MM.1S (cell line): ENCODE data around the gene BAZ1B.

ENCODE experiments used
- DNase-seq: peaks from one replicate; pipeline ENCODE4 v3.0.0-alpha.2; 2015
- H2AFZ ChIP-seq: fragments of 300-600 bp; sonication (generic); 2 replicates; pipeline ENCODE4 v1.6.0; 2016; ENCODE audit warnings: antibody characterized with exemption, low read length
- H3F3A ChIP-seq: fragments of 300-600 bp; sonication (generic); 2 replicates; pipeline ENCODE4 v1.6.1; 2016; ENCODE audit warnings: mild to moderate bottlenecking, antibody characterized with exemption, low read length, moderate library complexity, mixed read lengths; ENCODE audit not compliant: insufficient read depth
- H3K27ac ChIP-seq: fragments of 300-600 bp; sonication (generic); 2 replicates; pipeline ENCODE4 v1.5.1; 2016; ENCODE audit warnings: mild to moderate bottlenecking, low read length
- H3K27me3 ChIP-seq: fragments of 300-600 bp; sonication (generic); replicated peaks from 2 replicates; pipeline ENCODE4 v1.6.0; 2016; ENCODE audit warnings: low read length; ENCODE audit not compliant: insufficient read depth
- H3K36me3 ChIP-seq: fragments of 300-600 bp; sonication (generic); replicated peaks from 2 replicates; pipeline ENCODE4 v1.6.1; 2016; ENCODE audit warnings: mild to moderate bottlenecking, low read length, mixed read lengths; ENCODE audit not compliant: insufficient read depth
- H3K4me1 ChIP-seq: fragments of 300-600 bp; sonication (generic); 2 replicates; pipeline ENCODE4 v1.6.1; 2016; ENCODE audit warnings: low read length, mixed read lengths
- H3K4me2 ChIP-seq: fragments of 300-600 bp; sonication (generic); 2 replicates; pipeline ENCODE4 v1.6.0; 2016; ENCODE audit warnings: low read depth, low read length
- H3K4me3 ChIP-seq: fragments of 300-600 bp; sonication (generic); 2 replicates; pipeline ENCODE4 v1.5.1; 2016; ENCODE audit warnings: low read length, mixed read lengths
- H3K79me2 ChIP-seq: fragments of 300-600 bp; sonication (generic); 2 replicates; pipeline ENCODE4 v1.6.1; 2016; ENCODE audit warnings: mixed run types, low read length, mixed read lengths
- H3K9ac ChIP-seq: fragments of 300-600 bp; sonication (generic); 2 replicates; pipeline ENCODE4 v1.6.1; 2016; ENCODE audit warnings: low read length, mixed read lengths
- H3K9me2 ChIP-seq: fragments of 300-600 bp; sonication (generic); replicated peaks from 2 replicates; pipeline ENCODE4 v1.6.1; 2016; ENCODE audit warnings: mild to moderate bottlenecking, low read length, mixed read lengths; ENCODE audit not compliant: insufficient read depth
- H3K9me3 ChIP-seq: fragments of 300-600 bp; sonication (generic); replicated peaks from 2 replicates; pipeline ENCODE4 v1.6.1; 2016; ENCODE audit warnings: mild to moderate bottlenecking, low read length, mixed read lengths; ENCODE audit not compliant: insufficient read depth
- H4K20me1 ChIP-seq: fragments of 300-600 bp; sonication (generic); 2 replicates; pipeline ENCODE4 v1.6.1; 2016; ENCODE audit warnings: mild to moderate bottlenecking, low read length, moderate library complexity, mixed read lengths; ENCODE audit not compliant: insufficient read depth
- CTCF ChIP-seq: fragments of 300-600 bp; sonication (generic); IDR thresholded peaks from 2 replicates; pipeline ENCODE4 v1.5.1; 2016; ENCODE audit warnings: antibody characterized with exemption, low read length, mixed read lengths
- EZH2 ChIP-seq: fragments of 300-600 bp; sonication (generic); optimal IDR thresholded peaks from 2 replicates; pipeline ENCODE3; 2017; ENCODE audit warnings: low read depth, mild to moderate bottlenecking, antibody characterized with exemption, low read length, mixed read lengths
- EZH2phosphoT487 ChIP-seq: fragments of 300-600 bp; sonication (generic); IDR thresholded peaks from 2 replicates; pipeline ENCODE4 v1.6.1; 2018; ENCODE audit warnings: antibody characterized with exemption, low read length

Gene BAZ1B

GRCh38 chr7:73489976-73490375, 32.1 kb downstream of the BAZ1B start:
- H3K79me2 ChIP-seq = peaks cover 88% of the 10 kb centered on the region
- peaks cover 5% of the 10 kb centered on the region; the same call in 1 of the 2 replicates for H4K20me1 ChIP-seq
- H3K4me2 ChIP-seq = no peak overlapping the region
- no peaks in the 10 kb centered on the region for H3K9me2 ChIP-seq
- TF ChIP-seq EZH2 = no peak
- no peak for TF ChIP-seq CTCF
- TF ChIP-seq EZH2phosphoT487 = no peak
- H3K27me3 ChIP-seq = no peaks in the 10 kb centered on the region
- H2AFZ ChIP-seq = no peak overlapping the region
- H3K4me1 ChIP-seq = no peaks in the 10 kb centered on the region
- DNase-seq = no peak
- H3K36me3 ChIP-seq = peaks cover 15% of the 10 kb centered on the region
- no peak overlapping the region for H3K4me3 ChIP-seq
- H3K27ac ChIP-seq = no peak overlapping the region
- no peaks in the 10 kb centered on the region for H3K9me3 ChIP-seq
- no peaks in the 10 kb centered on the region; the same call in 1 of the 2 replicates for H3F3A ChIP-seq
- no peak overlapping the region for H3K9ac ChIP-seq

- no peak for DNase-seq
- H3K27ac ChIP-seq = no peak overlapping the region
These were observed 34.6 kb downstream of the BAZ1B start for GRCh38 chr7:73487486-73487885.

GRCh38 chr7:73483171-73483570, 38.9 kb downstream of the BAZ1B start:
- Histone ChIP-seq H3K9ac (no peak overlapping the region), H3K9me2 (no peaks in the 10 kb centered on the region), H3K4me3 (no peak overlapping the region), H3K4me2 (no peak overlapping the region), H3K27me3 (no peaks in the 10 kb centered on the region), H3F3A (no peaks in the 10 kb centered on the region), H3K79me2 (peaks cover 93% of the 10 kb centered on the region), H3K36me3 (peaks cover 6% of the 10 kb centered on the region), H4K20me1 (peaks cover 6% of the 10 kb centered on the region; the same call in 1 of the 2 replicates), H3K27ac (no peak overlapping the region), H2AFZ (no peak overlapping the region), H3K4me1 (no peaks in the 10 kb centered on the region), H3K9me3 (no peaks in the 10 kb centered on the region)
- TF ChIP-seq EZH2phosphoT487 = no peak
- no peak for TF ChIP-seq CTCF
- TF ChIP-seq EZH2 = no peak
- DNase-seq = no peak

More at GRCh38 chr7:73487486-73487885, 34.6 kb downstream of the BAZ1B start:
- Histone ChIP-seq H3K4me2 (no peak overlapping the region), H3K4me3 (no peak overlapping the region), H3K9me3 (no peaks in the 10 kb centered on the region), H3K27me3 (no peaks in the 10 kb centered on the region), H3K9ac (no peak overlapping the region), H4K20me1 (0 out of 2 replicates have a peak, but pooled peaks cover under 1% of the 10 kb centered on the region), H3F3A (no peaks in the 10 kb centered on the region; the same call in 1 of the 2 replicates), H3K36me3 (peaks cover 10% of the 10 kb centered on the region; the same call in 1 of the 2 replicates), H3K9me2 (no peaks in the 10 kb centered on the region), H3K4me1 (no peaks in the 10 kb centered on the region), H2AFZ (no peak overlapping the region), H3K79me2 (peaks cover 89% of the 10 kb centered on the region)
- TF ChIP-seq EZH2phosphoT487 (no peak), CTCF (no peak), EZH2 (no peak)
